Tibial artery (tissue), 4 donors: ENCODE data around the gene PHACTR1.
A peak's percentile ranks its signal among the peaks of the same experiment; 100 is the strongest.

Experiments
- DNase-seq, 2 donors: peaks; one replicate each; pipeline ENCODE4 v3.0.0-alpha.2; 2019
- H3K27ac ChIP-seq, 2 donors: fragments of 200-600 bp; sonication (generic) in 1 of 2; 1 replicate in 1 of 2; 2 replicates in 1 of 2; pipeline ENCODE4 v1.5.1; 2018 to 2019; ENCODE audit warnings: mild to moderate bottlenecking in 1 of 2
- H3K27me3 ChIP-seq, 2 donors: fragments of 200-600 bp; sonication (generic) in 1 of 2; one replicate each; pipeline versions ENCODE4 v1.5.1 to v1.6.0; 2016 to 2019
- H3K36me3 ChIP-seq, 3 donors: fragments of 200-600 bp; sonication (generic) in 2 of 3; one replicate each; pipeline ENCODE4 v1.5.1; 2016 to 2019; ENCODE audit warnings: mild to moderate bottlenecking in 2 of 3
- H3K4me1 ChIP-seq, 4 donors: fragments of 200-600 bp; sonication (generic) in 2 of 4; 1 replicate in 3 of 4; 2 replicates in 1 of 4; pipeline ENCODE4 v1.5.1; 2016 to 2019
- H3K4me3 ChIP-seq, 2 donors: fragments of 200-600 bp; sonication (generic) in 1 of 2; 1 replicate in 1 of 2; 2 replicates in 1 of 2; pipeline ENCODE4 v1.5.1; 2018 to 2019; ENCODE audit warnings: mild to moderate bottlenecking in 2 of 2
- H3K9me3 ChIP-seq, 3 donors: fragments of 200-600 bp; sonication (generic) in 1 of 3; one replicate each; pipeline ENCODE4 v1.5.1; 2016 to 2019
- intact Hi-C: fragments of 100-400 bp; cut with DNase I; formaldehyde crosslinking; loops from one replicate; pipeline ENCODE4 v1.15.0; 2023; ENCODE audit warnings: low total_unique reads
- TF ChIP-seq, protein P1 (sequence below), 2 experiments: fragments of 200-600 bp in 1 of 2; fragments of 450-650 bp in 1 of 2; IDR thresholded peaks; one replicate each; pipeline ENCODE4 v1.5.1; 2017 to 2019; ENCODE audit warnings: antibody characterized with exemption in 2 of 2, mild to moderate bottlenecking in 1 of 2, moderate library complexity in 1 of 2

PHACTR1 gene

DNA sequence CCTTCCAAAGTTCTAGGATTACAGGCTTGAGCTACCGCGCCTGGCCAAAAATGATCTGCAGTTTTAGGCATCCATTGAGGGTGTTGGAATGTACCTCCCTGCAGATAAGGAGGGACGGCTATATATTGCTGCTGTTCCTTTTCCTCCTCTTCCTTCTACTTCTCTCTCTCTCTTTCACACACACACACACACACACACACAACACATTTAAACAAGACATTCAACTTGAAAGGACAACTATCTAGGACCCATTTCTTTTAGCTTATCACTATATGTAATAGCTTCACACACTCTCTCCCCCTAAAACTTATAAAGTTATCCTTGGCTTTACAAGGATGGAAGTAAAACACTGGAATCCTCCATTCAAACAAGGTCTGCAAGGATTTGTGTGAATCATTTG lies 260.6 kb downstream of the PHACTR1 start:
- Histone ChIP-seq H3K4me3 (no peak overlapping the region), H3K36me3 (no peaks in the 10 kb centered on the region), H3K4me1 (peaks cover 0 to 37% (median 4%) of the 10 kb centered on the region in 4 donors), H3K27ac (no peak overlapping the region), H3K27me3 (no peaks in the 10 kb centered on the region), H3K9me3 (no peaks in the 10 kb centered on the region)
- intact Hi-C loops: no loop called here
- no peak for DNase-seq
- TF ChIP-seq, protein P1, sequence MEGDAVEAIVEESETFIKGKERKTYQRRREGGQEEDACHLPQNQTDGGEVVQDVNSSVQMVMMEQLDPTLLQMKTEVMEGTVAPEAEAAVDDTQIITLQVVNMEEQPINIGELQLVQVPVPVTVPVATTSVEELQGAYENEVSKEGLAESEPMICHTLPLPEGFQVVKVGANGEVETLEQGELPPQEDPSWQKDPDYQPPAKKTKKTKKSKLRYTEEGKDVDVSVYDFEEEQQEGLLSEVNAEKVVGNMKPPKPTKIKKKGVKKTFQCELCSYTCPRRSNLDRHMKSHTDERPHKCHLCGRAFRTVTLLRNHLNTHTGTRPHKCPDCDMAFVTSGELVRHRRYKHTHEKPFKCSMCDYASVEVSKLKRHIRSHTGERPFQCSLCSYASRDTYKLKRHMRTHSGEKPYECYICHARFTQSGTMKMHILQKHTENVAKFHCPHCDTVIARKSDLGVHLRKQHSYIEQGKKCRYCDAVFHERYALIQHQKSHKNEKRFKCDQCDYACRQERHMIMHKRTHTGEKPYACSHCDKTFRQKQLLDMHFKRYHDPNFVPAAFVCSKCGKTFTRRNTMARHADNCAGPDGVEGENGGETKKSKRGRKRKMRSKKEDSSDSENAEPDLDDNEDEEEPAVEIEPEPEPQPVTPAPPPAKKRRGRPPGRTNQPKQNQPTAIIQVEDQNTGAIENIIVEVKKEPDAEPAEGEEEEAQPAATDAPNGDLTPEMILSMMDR (IDR thresholded peaks at IDR 0.05): no peak

DNA sequence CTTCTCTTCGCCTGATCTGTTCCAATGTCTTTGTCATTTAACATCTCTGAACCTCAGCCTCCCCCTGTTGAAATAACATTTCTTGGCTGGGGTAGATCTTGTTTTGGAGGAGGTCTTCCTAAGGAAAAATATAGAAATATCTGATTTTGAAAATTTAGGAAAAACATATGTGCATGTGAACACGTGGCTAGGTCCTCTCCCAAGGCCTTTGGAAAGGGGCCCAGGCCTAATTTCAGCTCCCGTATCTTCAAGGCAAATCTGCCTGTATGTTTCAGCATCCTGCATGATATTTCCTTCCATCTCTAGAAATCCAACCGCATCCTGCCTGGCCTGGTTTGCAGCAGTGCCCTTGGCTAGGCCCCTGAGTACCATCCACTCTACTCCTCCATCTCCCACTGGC lies 261.2 kb downstream of the PHACTR1 start:
- intact Hi-C loops: no loop called here
- peaks cover 0 to 31% (median 4%) of the 10 kb centered on the region in 4 donors for H3K4me1 ChIP-seq
- H3K36me3 ChIP-seq: no peaks in the 10 kb centered on the region
- TF ChIP-seq, protein P1 (IDR thresholded peaks at IDR 0.05): no peak
- H3K27ac ChIP-seq: no peak overlapping the region
- H3K9me3 ChIP-seq: no peaks in the 10 kb centered on the region
- DNase-seq: no peak
- no peak overlapping the region for H3K4me3 ChIP-seq
- H3K27me3 ChIP-seq: no peaks in the 10 kb centered on the region

DNA sequence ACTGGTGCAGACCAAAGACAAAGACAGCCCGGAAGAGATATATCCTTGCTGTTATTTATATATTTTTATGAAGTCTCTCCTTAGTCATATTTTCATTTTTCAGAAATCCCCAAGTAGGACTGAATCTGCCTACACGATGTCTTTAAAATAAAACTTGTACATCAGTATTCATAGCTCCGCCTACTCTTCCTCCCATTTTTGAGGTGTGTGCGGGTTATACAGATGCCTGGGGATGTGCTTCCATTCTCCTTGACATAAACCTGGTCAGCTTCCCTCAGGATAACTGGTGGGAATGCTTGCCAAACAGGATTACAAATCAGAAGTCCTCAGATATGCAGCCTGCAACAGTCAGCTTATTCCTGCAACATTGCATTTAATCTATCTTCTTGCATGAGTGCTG lies 264.2 kb downstream of the PHACTR1 start:
- H3K36me3 ChIP-seq: no peaks in the 10 kb centered on the region
- TF ChIP-seq, protein P1 (IDR thresholded peaks at IDR 0.05): no peak
- H3K27ac ChIP-seq: no peak overlapping the region
- no peaks in the 10 kb centered on the region for H3K27me3 ChIP-seq
- DNase-seq: no peak
- no peak overlapping the region for H3K4me3 ChIP-seq
- peaks cover 0 to 28% (median 0%) of the 10 kb centered on the region in 4 donors for H3K4me1 ChIP-seq
- intact Hi-C loops: no loop called here
- H3K9me3 ChIP-seq: no peaks in the 10 kb centered on the region

DNA sequence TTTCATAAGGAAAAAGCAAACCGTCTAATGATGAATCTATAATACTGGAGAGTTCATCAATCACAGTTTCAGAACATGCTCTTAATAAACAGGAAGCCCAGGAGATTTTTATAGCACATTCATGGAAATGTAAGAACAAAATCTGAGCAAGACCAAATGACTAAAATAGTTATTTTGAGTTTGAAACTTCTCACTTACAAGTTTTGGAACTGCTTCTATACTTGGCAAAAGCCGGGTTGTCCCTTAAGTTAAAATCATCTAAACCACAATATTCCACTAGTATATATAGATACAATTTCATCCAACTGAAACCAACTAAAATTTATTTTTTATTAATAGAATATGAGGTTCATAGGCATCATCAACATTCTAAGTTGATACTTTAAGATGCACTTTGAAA lies 268.2 kb downstream of the PHACTR1 start:
- Histone ChIP-seq H3K9me3 (no peaks in the 10 kb centered on the region), H3K36me3 (no peaks in the 10 kb centered on the region), H3K27ac (peak overlapping the region; percentile 4 to 17), H3K4me1 (peaks cover 0 to 39% (median 0%) of the 10 kb centered on the region in 4 donors), H3K27me3 (no peaks in the 10 kb centered on the region), H3K4me3 (no peak overlapping the region)
- DNase-seq: no peak
- TF ChIP-seq, protein P1 (IDR thresholded peaks at IDR 0.05): no peak
- intact Hi-C loops: no loop called here

DNA sequence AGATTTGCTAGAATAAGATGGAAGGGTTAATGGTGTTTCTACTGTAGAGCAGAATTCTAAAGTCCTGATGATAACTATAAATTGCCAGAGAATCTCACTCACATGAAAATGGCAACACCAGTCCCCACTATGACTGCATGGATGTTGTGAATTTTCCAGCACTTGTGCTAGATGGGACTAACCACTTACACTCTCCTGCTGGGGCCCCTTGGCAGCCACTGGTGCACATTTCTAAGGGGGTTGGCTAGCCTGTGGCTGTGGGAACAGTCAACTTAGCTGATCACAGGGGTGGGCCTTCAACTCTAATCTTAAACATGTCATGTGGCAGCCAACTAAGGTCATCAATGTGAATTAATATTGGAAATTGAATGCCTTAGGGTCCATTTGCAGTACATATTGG lies 271.2 kb downstream of the PHACTR1 start:
- intact Hi-C loops: no loop called here
- no peak for DNase-seq
- Histone ChIP-seq H3K4me1 (peaks cover 0 to 51% (median 0%) of the 10 kb centered on the region in 4 donors), H3K4me3 (no peak overlapping the region), H3K27me3 (no peaks in the 10 kb centered on the region), H3K36me3 (no peaks in the 10 kb centered on the region), H3K9me3 (no peaks in the 10 kb centered on the region), H3K27ac (no peak overlapping the region)
- TF ChIP-seq, protein P1 (IDR thresholded peaks at IDR 0.05): no peak

DNA sequence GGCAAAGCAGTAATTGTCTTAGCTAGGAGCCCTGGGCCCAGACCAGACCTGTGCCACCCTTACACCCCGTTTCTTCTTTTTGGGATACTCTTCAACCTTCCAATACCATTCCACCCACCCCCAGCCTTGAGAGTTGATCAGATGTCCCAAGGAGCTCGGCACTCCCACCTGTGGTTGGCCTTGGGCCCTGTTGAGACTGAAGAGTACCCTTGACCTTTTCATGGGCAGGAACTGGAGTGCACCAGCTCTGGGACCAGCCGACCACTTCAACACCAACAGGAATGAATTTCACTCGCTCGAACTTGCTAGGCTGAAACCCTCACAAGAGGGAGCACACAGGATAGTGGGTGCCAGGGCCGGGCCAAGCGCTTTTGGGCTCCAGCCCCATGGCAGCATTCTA lies 273.6 kb downstream of the PHACTR1 start:
- Histone ChIP-seq H3K9me3 (peaks cover 0 to 3% (median 0%) of the 10 kb centered on the region in 3 donors), H3K27me3 (no peaks in the 10 kb centered on the region), H3K27ac (no peak overlapping the region), H3K4me3 (no peak overlapping the region), H3K4me1 (peaks cover 0 to 40% (median 0%) of the 10 kb centered on the region in 4 donors), H3K36me3 (no peaks in the 10 kb centered on the region)
- intact Hi-C loops: no loop called here
- TF ChIP-seq, protein P1 (IDR thresholded peaks at IDR 0.05): no peak
- DNase-seq: no peak
